ENCODE measurements around the gene GFI1B. TPM values are rescaled to one million over a fixed set of nuclear protein-coding genes. Genes with fewer than 3 reads are reported as not detected.
A peak's percentile ranks its signal among the peaks of the same experiment; 100 is the strongest.

GFI1B gene
- total and polyA plus RNA-seq, 2 of the 13 experiments (the other 11 are each of a cell fraction or from before 2014, with no cell fraction given) = 0.15 to 0.51 TPM

- TF ChIP-seq ZBED4 (CRISPR knock-in tag; IDR thresholded peaks at IDR 0.05; ENCODE audit: borderline replicate concordance) (0 out of 2 replicates have a peak, but pooled peaks have one; percentile 52), TFDP1 (CRISPR knock-in tag; IDR thresholded peaks at IDR 0.05; ENCODE audit: borderline replicate concordance) (0 out of 2 replicates have a peak, but pooled peaks have one; percentile 25), ZNF281 (CRISPR knock-in tag; IDR thresholded peaks at IDR 0.05; ENCODE audit: borderline replicate concordance) (no peak), HNF4A (CRISPR knock-in tag; IDR thresholded peaks at IDR 0.05) (peak; percentile 46; the same call in 1 of the 2 replicates), GATA4 (IDR thresholded peaks at IDR 0.05; ENCODE audit: borderline replicate concordance, low read depth) (no peak), ZNF362 (CRISPR knock-in tag; IDR thresholded peaks at IDR 0.05; ENCODE audit: borderline replicate concordance) (no peak), DZIP1 (CRISPR knock-in tag; IDR thresholded peaks at IDR 0.05) (no peak), CEBPG (CRISPR knock-in tag; IDR thresholded peaks at IDR 0.05) (0 out of 2 replicates have a peak, but pooled peaks have one; percentile 17), ZBTB21 (CRISPR knock-in tag; IDR thresholded peaks at IDR 0.05) (no peak), GABPB1 (CRISPR knock-in tag; IDR thresholded peaks at IDR 0.05) (no peak), ZBTB7B (CRISPR knock-in tag; IDR thresholded peaks at IDR 0.05) (0 out of 2 replicates have a peak, but pooled peaks have one; percentile 39), ZMAT5 (CRISPR knock-in tag; IDR thresholded peaks at IDR 0.05; ENCODE audit: borderline replicate concordance, low read depth) (no peak), TFDP2 (CRISPR knock-in tag; IDR thresholded peaks at IDR 0.05) (0 out of 2 replicates have a peak, but pooled peaks have one; percentile 40), TBX3 (IDR thresholded peaks at IDR 0.05; ENCODE audit: borderline replicate concordance) (no peak), SALL1 (CRISPR knock-in tag; IDR thresholded peaks at IDR 0.05) (0 out of 2 replicates have a peak, but pooled peaks have one; percentile 14)
These were observed 15.0 kb downstream of the GFI1B start (continued) for GRCh38 chr9:132993511-132993939.

Measured in HepG2 (cell line).